IgD-negative memory B cell (primary cell): ENCODE results near the gene CBX4. TPM values are rescaled to one million over a fixed set of nuclear protein-coding genes. Genes with fewer than 3 reads are reported as not detected.

Source experiments
- H3K27ac Mint-ChIP-seq, 3 donors: one replicate each; pipeline ENCODE4 v1.8.0; 2020 to 2022; ENCODE audit warnings: mild to moderate bottlenecking in 3 of 3, mixed read lengths in 3 of 3, moderate library complexity in 1 of 3
- H3K27me3 Mint-ChIP-seq: one replicate; pipeline ENCODE4 v1.8.0; 2021; ENCODE audit warnings: mixed read lengths
- H3K36me3 Mint-ChIP-seq: one replicate; pipeline ENCODE4 v1.8.0; 2020; ENCODE audit warnings: mild to moderate bottlenecking, mixed read lengths
- H3K4me1 Mint-ChIP-seq, 3 donors: one replicate each; pipeline ENCODE4 v1.8.0; 2020 to 2022; ENCODE audit warnings: mixed read lengths in 3 of 3, mild to moderate bottlenecking in 1 of 3
- H3K4me3 Mint-ChIP-seq, 4 donors: one replicate each; pipeline ENCODE4 v1.8.0; 2020 to 2022; ENCODE audit warnings: mild to moderate bottlenecking in 4 of 4, mixed read lengths in 4 of 4, moderate library complexity in 3 of 4
- H3K9me3 Mint-ChIP-seq, 3 donors: one replicate each; pipeline ENCODE4 v1.8.0; 2020 to 2021; ENCODE audit warnings: mixed read lengths in 3 of 3, mild to moderate bottlenecking in 1 of 3
- polyA plus RNA-seq: library from polyadenylated mRNA; unstranded; fragments of 300-500 nt; fragmentation: Illumina TruSeq; gene quantifications from one replicate; pipeline ENCODE4 v1.2.3, GENCODE V29; 2021

CBX4 gene
- polyA plus RNA-seq, 1 donor from 2014 or later: 4.1 TPM

DNA sequence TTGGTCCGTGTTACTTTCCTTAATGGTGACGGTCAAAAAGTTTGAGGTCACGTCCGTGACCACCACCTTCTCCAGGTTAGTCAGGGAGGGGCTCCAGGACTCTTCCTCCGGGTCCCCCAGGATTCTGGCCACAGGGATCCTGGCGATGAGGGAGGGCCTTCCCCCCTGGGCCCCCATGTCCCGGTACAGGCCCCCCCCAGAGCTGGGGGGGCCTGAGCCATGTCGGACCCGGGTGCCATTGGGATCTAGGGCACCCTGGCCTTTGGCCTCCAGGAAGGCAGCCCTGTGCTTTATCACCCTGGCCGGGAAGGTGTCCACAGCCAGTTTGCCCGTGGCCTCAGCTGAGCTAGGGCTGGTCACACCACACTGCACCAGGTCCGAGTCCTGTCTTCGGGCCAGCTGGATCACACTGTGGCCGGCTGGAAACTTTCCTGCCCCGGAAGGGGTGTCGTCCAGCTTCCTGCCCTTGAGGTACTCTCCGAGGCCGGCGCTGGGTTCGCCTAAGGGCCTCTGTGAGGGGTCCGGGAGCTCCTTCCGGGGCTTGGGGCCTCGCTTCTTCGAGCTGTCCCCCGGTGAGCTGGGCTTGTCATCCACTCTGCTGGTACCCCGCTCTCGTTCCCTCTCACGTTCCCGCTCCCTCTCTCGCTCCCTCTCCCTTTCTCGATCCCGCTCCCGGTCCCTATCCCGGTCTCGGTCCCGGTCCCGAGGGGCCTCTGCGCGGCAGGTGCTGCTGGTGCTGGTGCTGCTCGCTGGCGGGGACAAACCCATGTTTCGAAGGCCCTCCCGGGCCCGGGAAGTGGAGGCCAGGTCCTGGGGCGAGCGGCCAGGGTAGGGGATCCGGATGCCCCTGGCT lies 44.4 kb downstream of the CBX4 start:
- peaks cover 3 to 12% (median 4%) of the 10 kb centered on the region in 3 donors for H3K4me1 Mint-ChIP-seq
- peaks cover 24% of the 10 kb centered on the region for H3K27me3 Mint-ChIP-seq
- peak overlapping the region in 1 of 4 donors; percentile 20 for H3K4me3 Mint-ChIP-seq
- peaks cover 2% of the 10 kb centered on the region for H3K36me3 Mint-ChIP-seq
- peak overlapping the region in 1 of 3 donors; percentile 65 for H3K27ac Mint-ChIP-seq
- peaks cover 0 to 2% (median 0%) of the 10 kb centered on the region in 3 donors for H3K9me3 Mint-ChIP-seq

DNA sequence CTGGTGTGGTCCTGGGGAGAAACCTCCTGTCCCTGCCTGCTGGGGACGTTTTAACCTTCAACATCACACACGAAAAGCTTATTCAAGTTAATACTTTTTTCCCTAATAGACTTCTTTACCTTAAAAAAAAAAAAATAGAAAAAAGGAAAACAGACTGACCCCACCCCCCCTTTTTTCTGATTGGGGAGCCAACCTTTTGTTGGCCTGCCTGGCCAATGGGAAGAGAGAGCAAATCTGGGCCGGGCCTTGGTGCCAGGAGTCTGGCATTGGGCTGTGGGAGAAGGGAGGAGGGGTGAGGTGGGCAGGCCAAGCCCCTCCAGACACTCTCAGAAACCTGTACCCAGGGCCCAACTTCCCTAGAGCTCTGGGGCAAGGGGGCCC lies 45.3 kb downstream of the CBX4 start:
- H3K36me3 Mint-ChIP-seq: peaks cover 2% of the 10 kb centered on the region
- peaks cover 22% of the 10 kb centered on the region for H3K27me3 Mint-ChIP-seq
- H3K4me1 Mint-ChIP-seq: peaks cover 3 to 12% (median 4%) of the 10 kb centered on the region in 3 donors
- H3K27ac Mint-ChIP-seq: peak overlapping the region in 1 of 3 donors; percentile 70
- H3K9me3 Mint-ChIP-seq: no peaks in the 10 kb centered on the region
- peak overlapping the region in 2 of 4 donors; percentile 32 to 47 for H3K4me3 Mint-ChIP-seq

DNA sequence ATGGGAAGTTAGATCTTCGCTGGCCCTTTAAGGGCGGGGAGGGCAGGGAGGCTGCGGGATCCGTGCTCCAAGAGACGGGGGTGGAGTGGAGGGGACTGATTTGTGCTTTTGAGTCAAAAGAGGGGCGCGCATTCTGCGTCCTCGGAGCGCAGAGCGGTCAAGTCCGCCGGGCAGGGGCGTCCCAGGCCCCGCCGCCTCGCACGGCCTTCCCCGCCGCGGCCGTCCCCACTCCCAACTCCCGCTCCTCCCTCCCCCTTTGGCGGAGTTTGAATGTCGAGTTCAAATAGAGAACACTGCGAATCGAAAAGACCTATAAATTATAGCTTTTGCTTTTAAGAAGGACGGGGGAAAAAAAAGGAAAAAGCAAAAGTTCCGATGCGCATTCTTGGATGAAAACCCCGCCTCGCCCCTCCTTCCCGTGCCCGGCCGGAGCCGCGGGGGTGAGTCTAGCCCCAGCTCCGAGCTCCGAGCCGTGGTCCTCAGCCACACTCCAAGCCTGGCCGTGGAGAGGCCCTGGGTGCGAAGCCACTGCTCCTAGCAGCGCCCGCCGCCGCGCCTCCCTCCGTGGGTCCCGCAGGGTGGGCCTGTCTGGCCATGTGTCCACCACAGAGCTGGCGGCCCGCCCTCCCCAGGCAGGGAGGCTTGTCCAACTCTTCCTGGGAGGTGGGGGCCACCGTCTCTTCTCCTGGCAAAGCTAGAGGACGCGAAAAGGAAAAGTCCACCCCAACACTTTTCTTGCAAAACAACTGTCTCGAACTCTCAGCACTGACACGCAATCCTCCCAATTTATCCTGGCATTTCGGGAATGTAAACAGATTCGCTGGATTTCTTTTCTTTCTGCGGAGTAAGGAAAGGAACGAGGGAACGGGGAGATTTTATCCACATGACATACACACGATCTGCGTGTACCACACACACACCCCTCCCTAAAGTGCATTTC lies 46.0 kb downstream of the CBX4 start:
- peak overlapping the region in 2 of 4 donors; percentile 32 to 47 for H3K4me3 Mint-ChIP-seq
- H3K9me3 Mint-ChIP-seq: no peaks in the 10 kb centered on the region
- H3K4me1 Mint-ChIP-seq: peaks cover 0 to 12% (median 4%) of the 10 kb centered on the region in 3 donors

DNA sequence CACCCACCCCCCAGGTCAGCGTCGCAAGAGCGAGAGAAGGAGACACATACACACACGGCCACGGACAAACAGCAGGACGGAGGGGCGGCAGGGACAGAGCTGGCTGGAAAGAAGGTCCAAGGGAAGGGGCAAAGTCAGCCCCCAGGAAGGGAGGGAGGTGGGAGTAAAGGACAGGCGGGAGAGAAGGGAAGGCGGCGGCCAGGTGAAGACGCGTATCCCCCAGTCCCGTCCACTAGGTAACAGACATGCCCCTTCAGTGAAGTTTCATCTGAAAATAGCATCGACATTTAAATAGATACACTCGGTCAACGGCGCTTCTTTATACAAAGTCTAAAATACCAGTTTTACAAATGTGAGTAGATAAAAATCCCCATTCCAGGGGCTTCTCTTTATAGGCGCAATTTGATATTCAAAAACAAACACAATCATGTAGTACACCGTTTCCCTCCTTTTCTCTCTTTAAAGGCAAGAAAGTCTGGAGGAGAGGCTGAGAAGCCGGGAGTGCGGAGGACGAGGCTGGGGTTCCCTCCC lies 46.8 kb downstream of the CBX4 start:
- Mint-ChIP-seq H3K4me1 (peaks cover 0 to 12% (median 4%) of the 10 kb centered on the region in 3 donors), H3K4me3 (peak overlapping the region in 3 of 4 donors; percentile 62 to 74 (median 68)), H3K27ac (peak overlapping the region; percentile 67 to 81 (median 79)), H3K27me3 (peaks cover 31% of the 10 kb centered on the region), H3K36me3 (peaks cover 2% of the 10 kb centered on the region), H3K9me3 (no peaks in the 10 kb centered on the region)

More for the DNA sequence above, 46.0 kb downstream of the CBX4 start:
- peaks cover 26% of the 10 kb centered on the region for H3K27me3 Mint-ChIP-seq
- H3K27ac Mint-ChIP-seq: peak overlapping the region in 1 of 3 donors; percentile 70
- peaks cover 2% of the 10 kb centered on the region for H3K36me3 Mint-ChIP-seq

DNA sequence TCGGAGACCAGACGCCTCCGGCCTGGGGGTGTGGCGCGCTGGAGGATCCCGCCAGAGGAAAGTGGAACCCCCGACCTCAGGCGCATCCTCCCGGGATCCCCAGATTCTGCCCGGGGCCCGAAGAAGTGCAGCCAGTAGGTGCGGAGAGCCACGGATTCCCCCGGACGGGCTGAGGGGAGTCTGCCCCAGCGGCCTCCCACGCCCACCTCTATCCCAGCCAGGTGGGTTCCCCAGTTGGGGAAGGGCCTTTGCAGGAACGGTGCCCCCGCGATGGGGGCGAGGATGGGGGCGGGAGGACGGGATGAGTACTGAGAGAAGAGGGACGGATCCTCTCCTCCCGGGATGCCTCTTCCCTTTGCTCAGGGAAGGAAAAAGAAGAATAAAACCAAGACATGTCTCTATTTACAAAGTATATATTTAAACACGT lies 47.5 kb downstream of the CBX4 start:
- Mint-ChIP-seq H3K27ac (peak overlapping the region in 1 of 3 donors; percentile 79), H3K27me3 (peaks cover 38% of the 10 kb centered on the region), H3K4me1 (peaks cover 0 to 12% (median 4%) of the 10 kb centered on the region in 3 donors), H3K36me3 (peaks cover 2% of the 10 kb centered on the region), H3K9me3 (no peaks in the 10 kb centered on the region), H3K4me3 (peak overlapping the region in 2 of 4 donors; percentile 68 to 74)

DNA sequence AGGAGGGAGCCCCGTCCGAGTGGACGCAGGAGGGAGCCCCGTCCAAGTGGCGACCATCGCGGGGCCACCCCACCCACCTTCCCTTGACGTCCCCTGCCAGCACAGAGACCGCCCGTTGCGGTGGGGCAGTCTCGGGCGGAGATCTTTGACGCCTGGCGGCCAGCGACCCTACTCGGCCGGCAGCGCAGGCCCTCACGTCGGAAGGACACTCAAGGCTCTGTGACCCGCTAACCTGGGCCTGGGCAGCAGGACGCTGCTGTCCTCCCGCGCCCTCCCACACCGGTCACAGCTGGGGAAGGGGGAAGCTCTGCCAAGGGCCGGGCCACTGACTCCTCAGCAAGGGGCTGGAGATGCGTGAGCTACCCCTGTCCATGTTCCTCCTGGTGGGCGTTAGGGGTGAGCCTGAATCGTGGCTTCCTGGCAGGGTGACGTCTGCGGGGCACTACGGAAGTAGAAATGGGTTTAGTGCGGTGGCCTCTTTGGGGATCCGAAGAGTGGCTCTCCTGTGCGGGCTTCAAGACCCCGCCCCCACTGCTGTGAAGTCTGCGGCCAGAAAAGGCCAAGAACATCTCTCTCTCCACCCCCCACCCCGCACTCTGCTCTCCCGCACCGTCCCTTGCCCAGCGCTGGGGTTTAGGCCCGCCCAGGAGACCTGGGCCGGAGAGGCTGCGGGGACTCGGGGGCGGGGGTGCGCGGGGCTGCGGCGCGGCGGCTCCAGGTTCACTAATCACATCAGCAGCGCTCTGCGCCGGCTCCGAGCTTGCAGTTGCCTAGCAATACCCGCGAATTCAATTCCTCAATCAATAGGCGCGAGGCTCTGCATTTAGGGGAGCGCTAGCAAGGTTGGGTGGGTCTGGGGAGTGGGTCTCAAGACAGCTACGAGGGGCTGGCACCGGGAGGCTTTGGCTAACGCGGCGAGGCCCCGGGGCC lies 48.2 kb downstream of the CBX4 start:
- Mint-ChIP-seq H3K4me1 (peaks cover 0 to 9% (median 4%) of the 10 kb centered on the region in 3 donors), H3K27me3 (peaks cover 44% of the 10 kb centered on the region), H3K9me3 (no peaks in the 10 kb centered on the region), H3K36me3 (peaks cover 2% of the 10 kb centered on the region), H3K4me3 (peak overlapping the region in 1 of 4 donors; percentile 37), H3K27ac (peak overlapping the region in 2 of 3 donors; percentile 23 to 68)

DNA sequence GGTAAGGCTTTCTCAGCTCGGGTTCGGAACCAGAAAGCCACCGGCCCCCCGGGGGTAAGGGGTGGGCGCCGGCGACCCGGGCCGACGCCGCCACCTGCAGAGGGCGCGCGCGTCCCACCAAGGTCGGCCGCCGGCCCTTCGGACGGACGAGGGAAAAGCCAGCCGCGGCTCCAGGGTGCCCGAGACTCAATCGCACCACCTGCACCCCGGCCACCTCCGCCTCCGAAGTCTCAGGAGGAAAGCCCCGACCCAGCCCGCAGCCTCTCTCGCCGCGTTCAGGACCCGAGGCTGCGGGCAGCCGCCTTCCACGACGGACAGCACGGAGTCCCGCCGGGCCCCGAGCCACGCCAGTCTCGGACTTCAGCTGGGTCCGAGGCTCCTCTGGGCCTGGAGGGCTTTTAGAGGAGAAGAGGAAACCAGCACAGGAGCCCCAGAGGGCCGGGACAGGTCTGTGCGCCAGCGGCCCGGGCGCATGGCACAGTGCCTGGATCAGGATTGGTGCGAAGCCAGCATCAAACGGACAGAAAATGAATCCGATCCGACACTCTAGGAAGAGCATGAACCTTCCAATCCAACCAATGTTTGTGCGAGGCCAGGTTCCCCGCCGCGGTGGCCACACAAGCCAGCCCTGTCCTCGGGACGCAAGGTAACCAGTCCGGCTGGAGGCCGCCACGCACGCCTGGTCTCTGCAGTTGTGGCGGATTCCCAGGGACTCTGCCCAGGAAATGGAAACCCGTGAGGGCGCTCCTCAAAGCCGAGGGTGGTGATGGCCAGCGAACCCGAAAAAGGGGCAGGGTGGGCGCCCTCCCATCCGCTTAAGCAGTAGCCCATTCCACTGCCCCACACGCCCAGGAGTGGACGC lies 49.1 kb downstream of the CBX4 start:
- H3K4me1 Mint-ChIP-seq: peaks cover 0 to 4% (median 3%) of the 10 kb centered on the region in 3 donors
- H3K4me3 Mint-ChIP-seq: no peak overlapping the region
- no peaks in the 10 kb centered on the region for H3K9me3 Mint-ChIP-seq
- H3K27me3 Mint-ChIP-seq: peaks cover 48% of the 10 kb centered on the region
- peak overlapping the region in 2 of 3 donors; percentile 23 to 53 for H3K27ac Mint-ChIP-seq
- H3K36me3 Mint-ChIP-seq: peaks cover 2% of the 10 kb centered on the region

DNA sequence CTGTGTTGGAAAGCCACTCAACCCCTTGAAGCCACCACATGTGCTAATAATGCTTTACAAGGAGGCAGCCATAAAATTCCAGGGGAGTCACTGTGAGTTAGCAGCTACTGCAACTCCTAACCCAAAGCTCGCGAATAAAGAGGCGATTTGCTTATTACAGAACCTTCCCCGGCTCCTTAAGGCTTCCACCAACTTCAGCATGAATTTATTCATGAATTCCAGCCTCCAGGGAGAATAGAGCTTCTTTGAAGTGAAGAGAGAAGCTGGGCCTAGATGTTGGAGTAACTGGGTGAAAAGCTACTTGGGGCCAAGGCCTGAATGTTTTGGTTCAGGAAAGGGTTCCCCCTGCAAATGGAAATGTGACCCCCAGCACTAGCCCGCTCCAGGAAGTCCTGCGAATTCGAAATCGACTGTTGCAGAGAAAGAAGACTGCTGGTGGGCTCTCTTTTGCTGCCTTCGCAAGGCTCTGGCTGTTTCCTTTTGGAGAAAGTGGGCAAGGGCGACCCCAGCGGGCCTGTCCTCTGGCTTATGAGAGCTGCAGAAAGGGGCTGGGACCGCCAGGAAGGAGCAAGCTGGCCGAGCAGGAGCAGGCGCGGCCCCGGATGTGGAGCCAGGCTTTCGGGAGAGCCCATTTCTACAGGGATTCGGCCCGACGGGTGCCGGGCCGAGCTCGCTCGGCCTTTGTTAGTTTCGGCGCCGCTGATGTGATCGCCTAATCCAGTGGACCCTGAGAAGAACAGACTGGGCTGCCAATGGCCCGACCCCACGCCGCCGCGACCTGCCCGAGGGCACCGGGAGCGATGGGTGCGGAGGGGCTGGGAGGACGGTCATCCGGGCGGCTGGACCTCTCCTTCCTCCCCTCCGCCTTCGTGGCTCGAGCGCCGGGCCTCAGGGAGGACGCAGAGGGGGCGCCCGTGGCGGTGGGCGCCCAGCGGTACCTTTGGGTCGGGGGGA lies 50.0 kb downstream of the CBX4 start:
- H3K4me1 Mint-ChIP-seq: peaks cover 0 to 4% (median 3%) of the 10 kb centered on the region in 3 donors
- peaks cover 2% of the 10 kb centered on the region for H3K36me3 Mint-ChIP-seq
- H3K9me3 Mint-ChIP-seq: no peaks in the 10 kb centered on the region
- H3K27me3 Mint-ChIP-seq: peaks cover 49% of the 10 kb centered on the region
- H3K4me3 Mint-ChIP-seq: peak overlapping the region in 3 of 4 donors; percentile 38 to 65 (median 41)
- peak overlapping the region in 2 of 3 donors; percentile 52 to 71 for H3K27ac Mint-ChIP-seq

DNA sequence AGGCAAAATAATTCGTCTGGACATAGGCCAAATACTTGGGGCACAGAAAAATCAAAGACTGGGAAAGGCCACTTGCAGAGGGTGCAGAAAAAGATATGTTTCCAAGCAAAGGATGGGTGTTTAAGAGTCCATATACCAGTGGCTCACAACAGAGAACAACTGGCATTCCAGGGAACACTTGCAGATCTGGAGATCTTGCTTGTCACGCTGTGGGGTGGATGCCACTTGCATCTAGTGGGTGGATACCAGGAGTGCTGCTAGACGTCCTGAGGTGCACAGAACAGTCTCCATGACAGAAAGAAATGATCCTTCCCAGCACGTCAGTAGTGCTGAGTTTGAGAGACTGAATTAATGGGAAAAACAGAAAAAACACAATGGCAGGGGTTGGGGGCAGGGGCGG lies 50.8 kb downstream of the CBX4 start:
- Mint-ChIP-seq H3K27ac (peak overlapping the region in 1 of 3 donors; percentile 52), H3K36me3 (no peaks in the 10 kb centered on the region), H3K27me3 (peaks cover 49% of the 10 kb centered on the region), H3K4me1 (peaks cover 0 to 4% (median 3%) of the 10 kb centered on the region in 3 donors), H3K4me3 (peak overlapping the region in 1 of 4 donors; percentile 43), H3K9me3 (no peaks in the 10 kb centered on the region)

DNA sequence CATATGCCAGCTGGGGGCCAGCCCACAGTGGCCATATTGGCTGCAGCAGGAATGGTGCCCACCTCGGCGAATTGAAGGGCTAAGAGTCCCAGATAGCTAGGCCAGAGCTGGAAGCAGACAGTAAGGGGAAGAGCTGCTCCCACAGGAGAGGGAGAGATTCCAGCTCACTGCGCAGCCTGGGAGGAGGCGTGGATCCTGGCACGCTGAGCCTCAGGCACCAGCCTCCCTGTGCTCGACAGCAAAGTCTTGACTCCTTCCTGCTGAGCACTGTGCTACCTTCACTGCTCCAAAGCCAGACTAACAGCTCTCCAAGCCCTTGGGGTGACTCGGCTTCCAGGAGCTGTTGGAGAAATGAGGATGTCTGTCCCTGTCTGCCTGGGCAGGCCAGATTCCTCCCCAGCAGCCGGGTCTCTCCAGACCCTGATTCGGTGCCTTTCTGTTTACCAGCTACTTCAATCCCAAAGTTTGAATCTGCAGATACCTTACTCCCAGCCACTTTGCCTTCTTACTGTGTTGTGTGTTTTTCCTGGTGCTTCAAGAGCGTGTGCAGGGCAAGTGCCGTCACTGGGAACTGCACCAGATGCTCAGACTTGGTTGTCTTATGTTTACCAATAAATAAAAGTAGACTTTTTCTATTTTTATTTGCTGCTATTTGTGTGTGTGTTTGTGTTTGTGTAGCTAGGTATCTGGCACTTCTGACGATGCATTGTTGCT lies 52.2 kb downstream of the CBX4 start:
- peak overlapping the region in 1 of 4 donors; percentile 16 for H3K4me3 Mint-ChIP-seq

DNA sequence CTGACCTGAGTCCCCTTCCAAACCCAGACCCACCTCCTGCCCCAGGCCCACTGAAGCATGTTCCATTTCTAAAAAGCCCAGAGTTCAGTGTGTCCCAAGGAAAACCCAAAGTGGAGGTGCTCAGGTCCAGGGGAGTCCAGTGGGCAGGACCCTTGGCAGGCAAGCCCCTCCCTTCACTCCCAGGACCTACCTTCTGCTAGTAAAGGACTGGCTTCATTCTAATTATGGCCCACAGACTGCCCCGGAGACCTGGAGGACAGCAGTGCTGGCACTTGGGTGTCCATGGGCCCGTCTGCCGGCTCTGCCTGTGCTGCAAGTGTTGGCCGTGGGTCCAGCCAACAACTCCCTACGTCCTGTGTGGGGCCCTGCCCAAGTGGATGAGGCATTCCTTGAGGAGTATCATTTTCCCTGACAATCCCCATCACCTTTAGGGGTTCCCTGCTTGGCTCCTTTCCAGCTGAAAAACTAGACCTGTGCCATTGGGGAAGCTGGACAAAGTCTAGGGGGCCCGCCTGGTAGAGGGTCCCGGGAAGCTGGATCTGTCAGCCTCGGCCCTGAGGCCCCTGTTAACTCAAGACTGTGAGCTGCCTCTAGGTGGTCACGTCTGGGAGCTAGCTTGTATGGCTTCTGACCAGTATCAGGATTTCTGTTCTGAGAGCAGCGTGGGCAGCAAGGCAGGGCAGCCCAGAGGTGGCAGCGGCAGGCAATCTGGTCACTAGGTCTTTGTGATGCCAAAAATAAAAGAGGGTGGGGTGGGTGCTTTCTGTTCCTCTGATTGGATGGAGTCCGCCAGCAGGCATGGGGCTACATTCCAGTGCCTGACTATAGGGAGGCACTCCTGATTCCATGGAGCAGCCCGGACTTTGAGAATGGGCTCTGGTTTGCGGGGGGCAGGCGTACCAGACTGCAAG lies 53.1 kb downstream of the CBX4 start:
- Mint-ChIP-seq H3K36me3 (no peaks in the 10 kb centered on the region), H3K27ac (peak overlapping the region in 1 of 3 donors; percentile 79), H3K4me1 (peaks cover 0 to 2% (median 2%) of the 10 kb centered on the region in 3 donors), H3K9me3 (no peaks in the 10 kb centered on the region), H3K27me3 (peaks cover 59% of the 10 kb centered on the region), H3K4me3 (peak overlapping the region in 2 of 4 donors; percentile 16 to 56)

More for the DNA sequence above, 52.2 kb downstream of the CBX4 start:
- no peaks in the 10 kb centered on the region for H3K4me1 Mint-ChIP-seq
- no peaks in the 10 kb centered on the region for H3K36me3 Mint-ChIP-seq
- peak overlapping the region in 1 of 3 donors; percentile 79 for H3K27ac Mint-ChIP-seq
- H3K9me3 Mint-ChIP-seq: no peaks in the 10 kb centered on the region
- peaks cover 53% of the 10 kb centered on the region for H3K27me3 Mint-ChIP-seq
